Mesothelial cell of epicardium (in vitro differentiated cells): ENCODE results near the gene TADA2B. TPM values are rescaled to one million over a fixed set of nuclear protein-coding genes. Genes with fewer than 3 reads are reported as not detected.
"Not testable (repeated sequence)": the region's sequence is repeated elsewhere in the genome, so short reads cannot be mapped to it uniquely, and the experiment has no call there.

Source experiments
- DNase-seq, 2 experiments: peaks; one replicate each; pipeline ENCODE4 v3.0.0; 2021; ENCODE audit warnings: low spot score in 2 of 2; ENCODE audit not compliant: unreplicated experiment in 2 of 2
- H3K27ac Mint-ChIP-seq: 2 replicates; pipeline ENCODE4 v1.8.0; 2021; ENCODE audit warnings: mixed read lengths
- H3K27me3 Mint-ChIP-seq: 2 replicates; pipeline ENCODE4 v1.8.0; 2021; ENCODE audit warnings: low read depth, mixed read lengths
- H3K36me3 Mint-ChIP-seq: 2 replicates; pipeline ENCODE4 v1.8.0; 2021; ENCODE audit warnings: mixed read lengths
- H3K4me1 Mint-ChIP-seq: 2 replicates; pipeline ENCODE4 v1.8.0; 2021; ENCODE audit warnings: mixed read lengths
- H3K4me3 Mint-ChIP-seq: 2 replicates; pipeline ENCODE4 v1.8.0; 2021; ENCODE audit warnings: mild to moderate bottlenecking, moderate library complexity, mixed read lengths
- H3K9me3 Mint-ChIP-seq: 2 replicates; pipeline ENCODE4 v1.8.0; 2021; ENCODE audit warnings: mixed read lengths
- total RNA-seq: library from RNA; stranded (reverse); gene quantifications from 3 replicates; pipeline ENCODE4 v1.2.1, GENCODE V29; 2021
- TF ChIP-seq, protein P1 (sequence below): fragments of 200-600 bp; sonication (generic); IDR thresholded peaks from one replicate; pipeline ENCODE4 v1.5.0; 2021; ENCODE audit warnings: antibody characterized with exemption; ENCODE audit not compliant: unreplicated experiment

The TADA2B gene
- total RNA-seq, 1 donor from 2014 or later, result 17.4 TPM

DNA sequence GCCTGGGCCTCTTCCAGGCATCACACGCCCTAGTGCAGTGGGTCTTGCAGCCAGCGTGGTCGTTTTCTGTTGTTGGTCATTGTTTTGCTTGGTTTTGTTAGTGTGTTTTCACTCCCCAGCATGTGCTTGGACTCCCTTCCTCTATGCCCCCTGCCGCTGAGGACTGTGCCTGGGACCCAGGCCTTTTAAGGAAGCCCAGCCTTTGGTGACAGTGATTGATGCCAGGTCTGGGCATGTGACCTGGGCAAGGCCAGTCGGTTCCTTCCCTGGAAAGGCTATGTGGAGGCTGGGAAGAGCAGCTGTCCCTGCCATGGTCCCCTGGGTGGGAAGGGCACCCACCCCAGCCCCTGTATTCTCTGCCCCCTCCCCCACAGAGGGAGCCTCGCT is 33.5 kb downstream of the TADA2B start:
- Mint-ChIP-seq H3K4me3 (no peak overlapping the region), H3K9me3 (peaks cover 17% of the 10 kb centered on the region), H3K27me3 (peaks cover 7% of the 10 kb centered on the region), H3K27ac (no peak overlapping the region), H3K4me1 (no peaks in the 10 kb centered on the region), H3K36me3 (no peaks in the 10 kb centered on the region)
- no peak for DNase-seq
- TF ChIP-seq, protein P1, sequence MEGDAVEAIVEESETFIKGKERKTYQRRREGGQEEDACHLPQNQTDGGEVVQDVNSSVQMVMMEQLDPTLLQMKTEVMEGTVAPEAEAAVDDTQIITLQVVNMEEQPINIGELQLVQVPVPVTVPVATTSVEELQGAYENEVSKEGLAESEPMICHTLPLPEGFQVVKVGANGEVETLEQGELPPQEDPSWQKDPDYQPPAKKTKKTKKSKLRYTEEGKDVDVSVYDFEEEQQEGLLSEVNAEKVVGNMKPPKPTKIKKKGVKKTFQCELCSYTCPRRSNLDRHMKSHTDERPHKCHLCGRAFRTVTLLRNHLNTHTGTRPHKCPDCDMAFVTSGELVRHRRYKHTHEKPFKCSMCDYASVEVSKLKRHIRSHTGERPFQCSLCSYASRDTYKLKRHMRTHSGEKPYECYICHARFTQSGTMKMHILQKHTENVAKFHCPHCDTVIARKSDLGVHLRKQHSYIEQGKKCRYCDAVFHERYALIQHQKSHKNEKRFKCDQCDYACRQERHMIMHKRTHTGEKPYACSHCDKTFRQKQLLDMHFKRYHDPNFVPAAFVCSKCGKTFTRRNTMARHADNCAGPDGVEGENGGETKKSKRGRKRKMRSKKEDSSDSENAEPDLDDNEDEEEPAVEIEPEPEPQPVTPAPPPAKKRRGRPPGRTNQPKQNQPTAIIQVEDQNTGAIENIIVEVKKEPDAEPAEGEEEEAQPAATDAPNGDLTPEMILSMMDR, result no peak

DNA sequence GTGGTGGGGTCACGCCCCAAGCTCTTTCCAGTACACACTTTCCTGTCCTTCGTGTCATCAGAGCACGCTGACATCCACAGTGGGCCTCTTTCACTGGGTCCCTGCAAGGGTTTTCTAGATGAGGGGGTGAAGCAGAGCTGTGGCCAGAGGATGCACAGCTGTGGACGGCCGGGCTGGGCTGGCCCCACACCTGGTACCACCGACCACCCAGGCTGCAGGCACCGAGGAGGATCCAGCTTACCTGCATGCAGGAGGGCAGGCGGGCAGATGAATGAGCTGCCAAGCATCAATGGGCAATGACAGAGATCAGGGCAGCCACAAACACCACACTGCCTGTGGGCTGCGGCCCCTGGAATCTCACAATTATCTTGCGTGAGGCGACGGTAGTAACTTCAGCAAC is 34.2 kb downstream of the TADA2B start:
- Mint-ChIP-seq H3K9me3 (peaks cover 17% of the 10 kb centered on the region), H3K27ac (no peak overlapping the region), H3K36me3 (no peaks in the 10 kb centered on the region), H3K4me3 (no peak overlapping the region), H3K27me3 (peaks cover 2% of the 10 kb centered on the region), H3K4me1 (no peaks in the 10 kb centered on the region)
- TF ChIP-seq, protein P1, result no peak
- DNase-seq, result no peak

DNA sequence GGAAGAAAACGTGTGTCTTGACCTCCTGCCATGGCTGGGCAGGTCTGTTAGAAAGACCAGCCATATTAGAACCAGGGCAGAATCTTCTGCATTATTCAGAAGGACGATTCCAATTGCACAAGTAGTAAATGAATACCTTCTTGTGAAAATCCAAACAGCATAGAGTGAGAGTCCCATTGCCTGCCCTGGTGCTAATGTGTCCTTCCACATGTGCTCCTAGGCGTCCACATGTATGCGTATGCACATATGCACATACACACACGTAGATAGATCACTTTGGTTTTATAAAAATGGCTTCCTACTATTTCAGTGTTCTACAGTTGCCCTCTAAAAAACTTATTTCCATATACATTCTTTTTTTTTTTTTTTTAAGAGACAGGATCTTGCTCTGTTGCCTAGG is 34.9 kb downstream of the TADA2B start:
- Mint-ChIP-seq H3K4me1 (no peaks in the 10 kb centered on the region), H3K9me3 (peaks cover 17% of the 10 kb centered on the region), H3K27me3 (peaks cover 3% of the 10 kb centered on the region), H3K36me3 (no peaks in the 10 kb centered on the region), H3K27ac (no peak overlapping the region), H3K4me3 (no peak overlapping the region)
- TF ChIP-seq, protein P1, result no peak
- DNase-seq, result no peak

DNA sequence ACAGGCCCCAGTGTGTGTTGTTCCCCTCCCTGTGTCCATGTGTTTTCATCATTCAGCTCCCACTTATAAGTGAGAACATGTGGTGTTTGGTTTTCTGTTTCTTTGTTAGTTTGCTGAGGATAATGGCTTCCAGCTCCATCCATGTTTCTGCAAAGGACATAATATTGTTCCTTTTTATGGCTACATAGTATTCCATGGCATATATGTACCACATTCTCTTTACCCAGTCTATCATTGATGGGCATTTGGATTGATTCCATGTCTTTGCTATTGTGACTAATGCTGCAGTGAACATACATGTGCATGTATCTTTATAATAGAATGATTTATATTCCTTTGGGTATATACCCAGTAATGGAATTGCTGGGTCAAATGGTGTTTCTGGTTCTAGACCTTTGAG is 36.3 kb downstream of the TADA2B start:
- H3K9me3 Mint-ChIP-seq, result peaks cover 17% of the 10 kb centered on the region
- not testable (repeated sequence) for H3K36me3 Mint-ChIP-seq, H3K4me3 Mint-ChIP-seq

DNA sequence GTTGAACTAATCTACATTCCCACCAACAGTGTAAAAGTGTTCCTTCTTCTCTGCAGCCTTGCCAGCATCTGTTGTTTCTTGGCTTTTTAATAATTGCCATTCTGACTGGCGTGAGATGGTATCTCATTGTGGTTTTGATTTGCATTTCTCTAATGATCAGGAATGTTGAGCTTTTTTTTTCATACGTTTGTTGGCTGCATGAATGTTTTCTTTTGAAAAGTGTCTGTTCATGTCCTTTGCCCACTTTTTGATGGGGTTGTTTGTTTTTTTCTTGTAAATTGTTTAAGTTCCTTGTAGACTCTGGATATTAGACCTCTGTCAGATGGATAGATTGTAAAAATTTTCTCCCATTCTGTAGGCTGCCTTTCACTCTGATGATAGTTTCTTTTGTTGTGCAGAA is 36.7 kb downstream of the TADA2B start:
- not testable (repeated sequence) for H3K4me1 Mint-ChIP-seq, H3K4me3 Mint-ChIP-seq, H3K27ac Mint-ChIP-seq, DNase-seq, H3K36me3 Mint-ChIP-seq
- Mint-ChIP-seq H3K27me3 (peaks cover 16% of the 10 kb centered on the region), H3K9me3 (peaks cover 17% of the 10 kb centered on the region)

More for the DNA sequence above, 36.3 kb downstream of the TADA2B start:
- peaks cover 13% of the 10 kb centered on the region for H3K27me3 Mint-ChIP-seq
- not testable (repeated sequence) for H3K27ac Mint-ChIP-seq, DNase-seq, H3K4me1 Mint-ChIP-seq

DNA sequence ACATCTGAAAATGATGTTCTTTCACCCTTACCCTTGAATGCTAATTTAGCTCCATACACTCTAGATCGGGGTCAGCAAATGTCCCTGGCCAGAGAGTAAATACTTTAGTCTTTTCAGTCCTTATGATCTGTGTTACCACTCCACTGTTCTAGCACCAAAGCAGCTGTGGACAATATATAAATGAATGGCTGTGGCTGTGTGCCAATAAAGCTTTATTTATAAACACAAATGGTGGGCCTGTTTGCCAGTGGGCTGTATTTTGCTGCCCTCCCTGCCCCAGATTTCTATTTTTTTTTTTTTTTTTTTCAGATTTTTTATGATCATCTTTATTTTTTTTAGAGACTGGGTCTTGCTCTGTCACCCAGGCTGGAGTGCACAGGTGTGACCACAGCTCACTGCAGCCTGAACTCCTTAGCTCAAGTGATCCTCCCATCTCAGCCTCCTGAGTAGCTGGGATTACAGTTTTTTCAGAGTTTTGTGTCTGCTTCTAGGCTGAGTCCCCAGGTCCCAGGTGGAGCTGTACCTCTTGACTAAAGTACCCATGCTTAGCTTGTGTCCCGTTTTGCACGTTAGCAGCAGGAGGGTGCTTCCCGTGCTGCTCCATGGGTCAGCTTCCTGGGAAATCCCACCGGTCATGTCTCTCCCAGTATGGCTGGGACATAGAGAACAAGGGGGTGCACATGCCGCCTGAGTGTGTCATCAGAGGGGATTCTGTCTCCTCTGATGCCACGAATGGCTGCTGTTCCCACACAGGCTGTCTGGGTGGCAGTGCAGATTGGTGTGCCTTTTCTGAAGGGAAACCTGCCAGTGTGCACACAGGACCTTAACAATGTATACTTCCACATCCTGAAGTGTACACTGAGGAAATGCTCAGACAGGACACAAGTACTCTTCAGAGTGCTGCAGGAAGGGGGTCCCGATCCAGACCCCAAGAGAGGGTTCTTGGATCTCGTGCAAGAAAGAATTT is 40.7 kb downstream of the TADA2B start:
- TF ChIP-seq, protein P1, result no peak
- H3K4me1 Mint-ChIP-seq, result no peaks in the 10 kb centered on the region
- no peak overlapping the region for H3K27ac Mint-ChIP-seq
- H3K4me3 Mint-ChIP-seq, result no peak overlapping the region
- no peak for DNase-seq
- peaks cover 20% of the 10 kb centered on the region for H3K27me3 Mint-ChIP-seq
- H3K9me3 Mint-ChIP-seq, result peaks cover 17% of the 10 kb centered on the region
- no peaks in the 10 kb centered on the region for H3K36me3 Mint-ChIP-seq

DNA sequence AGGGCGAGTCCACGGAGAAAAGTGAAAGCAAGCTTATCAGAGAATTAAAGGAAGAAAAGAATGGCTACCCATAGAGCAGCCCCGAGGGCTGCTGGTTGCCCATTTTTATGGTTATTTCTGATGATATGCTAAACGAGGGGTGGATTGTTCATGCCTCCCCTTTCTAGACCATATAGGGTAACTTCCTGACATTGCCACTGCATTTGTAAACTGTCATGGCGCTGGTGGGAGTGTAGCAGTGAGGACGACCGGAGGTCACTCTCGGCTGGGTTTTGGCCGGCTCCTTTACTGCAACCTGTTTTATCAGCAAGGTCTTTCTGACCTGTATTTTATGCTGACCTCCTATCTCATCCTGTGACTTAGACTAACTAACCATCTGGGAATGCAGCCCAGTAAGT is 41.4 kb downstream of the TADA2B start:
- not testable (repeated sequence) for H3K27ac Mint-ChIP-seq, H3K4me1 Mint-ChIP-seq, H3K36me3 Mint-ChIP-seq, H3K4me3 Mint-ChIP-seq, DNase-seq
- H3K27me3 Mint-ChIP-seq, result peaks cover 20% of the 10 kb centered on the region
- peaks cover 12% of the 10 kb centered on the region for H3K9me3 Mint-ChIP-seq
